Esophagus muscularis mucosa (tissue), 4 donors: ENCODE data around the gene RXRA.

Source experiments
- EP300 ChIP-seq: sonication (generic); formaldehyde crosslinking; IDR thresholded peaks from one replicate; pipeline ENCODE4 v1.6.1; 2017; ENCODE audit warnings: antibody characterized with exemption
- POLR2A ChIP-seq: fragments of 450-650 bp; IDR thresholded peaks from one replicate; pipeline ENCODE4 v1.6.1; 2017; ENCODE audit warnings: antibody characterized with exemption, moderate library complexity, mild to moderate bottlenecking, low read depth
- POLR2AphosphoS5 ChIP-seq, 2 donors: sonication (generic); formaldehyde crosslinking; IDR thresholded peaks; one replicate each; pipeline ENCODE4 v1.6.1; 2017; ENCODE audit warnings: antibody characterized with exemption in 2 of 2
- TF ChIP-seq, protein P1 (sequence below), 3 experiments: fragments of 200-600 bp in 2 of 3; fragments of 450-650 bp in 1 of 3; sonication (generic) in 2 of 3; IDR thresholded peaks; one replicate each; pipeline ENCODE4 v1.5.1; 2017 to 2019; ENCODE audit warnings: antibody characterized with exemption in 3 of 3, mild to moderate bottlenecking in 2 of 3, moderate library complexity in 1 of 3

DNA sequence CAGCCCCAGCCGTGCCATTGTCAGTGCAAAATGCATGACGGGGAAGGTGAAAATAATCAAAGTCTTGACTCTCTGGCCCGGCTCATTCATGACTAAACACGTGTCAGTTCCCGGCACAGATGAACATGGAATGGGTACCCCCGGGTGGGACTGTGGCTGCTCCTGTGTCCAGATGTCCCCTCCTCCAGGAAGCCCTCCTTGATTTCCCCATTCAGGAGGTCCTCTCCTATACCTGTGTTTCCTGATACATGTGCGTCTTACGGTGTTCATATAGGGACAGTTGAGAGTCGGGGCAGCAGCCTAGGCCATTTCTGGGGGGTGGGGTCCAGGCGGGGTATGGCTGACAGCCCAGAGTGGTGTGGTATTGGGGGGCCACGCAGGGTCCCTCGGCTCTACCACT, 19.5 kb downstream of the RXRA start:
- no peak for TF ChIP-seq POLR2A
- TF ChIP-seq, protein P1, sequence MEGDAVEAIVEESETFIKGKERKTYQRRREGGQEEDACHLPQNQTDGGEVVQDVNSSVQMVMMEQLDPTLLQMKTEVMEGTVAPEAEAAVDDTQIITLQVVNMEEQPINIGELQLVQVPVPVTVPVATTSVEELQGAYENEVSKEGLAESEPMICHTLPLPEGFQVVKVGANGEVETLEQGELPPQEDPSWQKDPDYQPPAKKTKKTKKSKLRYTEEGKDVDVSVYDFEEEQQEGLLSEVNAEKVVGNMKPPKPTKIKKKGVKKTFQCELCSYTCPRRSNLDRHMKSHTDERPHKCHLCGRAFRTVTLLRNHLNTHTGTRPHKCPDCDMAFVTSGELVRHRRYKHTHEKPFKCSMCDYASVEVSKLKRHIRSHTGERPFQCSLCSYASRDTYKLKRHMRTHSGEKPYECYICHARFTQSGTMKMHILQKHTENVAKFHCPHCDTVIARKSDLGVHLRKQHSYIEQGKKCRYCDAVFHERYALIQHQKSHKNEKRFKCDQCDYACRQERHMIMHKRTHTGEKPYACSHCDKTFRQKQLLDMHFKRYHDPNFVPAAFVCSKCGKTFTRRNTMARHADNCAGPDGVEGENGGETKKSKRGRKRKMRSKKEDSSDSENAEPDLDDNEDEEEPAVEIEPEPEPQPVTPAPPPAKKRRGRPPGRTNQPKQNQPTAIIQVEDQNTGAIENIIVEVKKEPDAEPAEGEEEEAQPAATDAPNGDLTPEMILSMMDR (IDR thresholded peaks at IDR 0.05), result no peak
- TF ChIP-seq POLR2AphosphoS5 (IDR thresholded peaks at IDR 0.05), result no peak
- no peak for TF ChIP-seq EP300
